DMS79 treated with DMSO at 0.1 percent for 48 hours (cell line): ENCODE measurements around the gene TFE3.

Experiments used
- DNase-seq: peaks from one replicate; lab custom pipeline; 2025; lab: John Stamatoyannopoulos, UW

TFE3 gene, protein sequence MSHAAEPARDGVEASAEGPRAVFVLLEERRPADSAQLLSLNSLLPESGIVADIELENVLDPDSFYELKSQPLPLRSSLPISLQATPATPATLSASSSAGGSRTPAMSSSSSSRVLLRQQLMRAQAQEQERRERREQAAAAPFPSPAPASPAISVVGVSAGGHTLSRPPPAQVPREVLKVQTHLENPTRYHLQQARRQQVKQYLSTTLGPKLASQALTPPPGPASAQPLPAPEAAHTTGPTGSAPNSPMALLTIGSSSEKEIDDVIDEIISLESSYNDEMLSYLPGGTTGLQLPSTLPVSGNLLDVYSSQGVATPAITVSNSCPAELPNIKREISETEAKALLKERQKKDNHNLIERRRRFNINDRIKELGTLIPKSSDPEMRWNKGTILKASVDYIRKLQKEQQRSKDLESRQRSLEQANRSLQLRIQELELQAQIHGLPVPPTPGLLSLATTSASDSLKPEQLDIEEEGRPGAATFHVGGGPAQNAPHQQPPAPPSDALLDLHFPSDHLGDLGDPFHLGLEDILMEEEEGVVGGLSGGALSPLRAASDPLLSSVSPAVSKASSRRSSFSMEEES

DNA sequence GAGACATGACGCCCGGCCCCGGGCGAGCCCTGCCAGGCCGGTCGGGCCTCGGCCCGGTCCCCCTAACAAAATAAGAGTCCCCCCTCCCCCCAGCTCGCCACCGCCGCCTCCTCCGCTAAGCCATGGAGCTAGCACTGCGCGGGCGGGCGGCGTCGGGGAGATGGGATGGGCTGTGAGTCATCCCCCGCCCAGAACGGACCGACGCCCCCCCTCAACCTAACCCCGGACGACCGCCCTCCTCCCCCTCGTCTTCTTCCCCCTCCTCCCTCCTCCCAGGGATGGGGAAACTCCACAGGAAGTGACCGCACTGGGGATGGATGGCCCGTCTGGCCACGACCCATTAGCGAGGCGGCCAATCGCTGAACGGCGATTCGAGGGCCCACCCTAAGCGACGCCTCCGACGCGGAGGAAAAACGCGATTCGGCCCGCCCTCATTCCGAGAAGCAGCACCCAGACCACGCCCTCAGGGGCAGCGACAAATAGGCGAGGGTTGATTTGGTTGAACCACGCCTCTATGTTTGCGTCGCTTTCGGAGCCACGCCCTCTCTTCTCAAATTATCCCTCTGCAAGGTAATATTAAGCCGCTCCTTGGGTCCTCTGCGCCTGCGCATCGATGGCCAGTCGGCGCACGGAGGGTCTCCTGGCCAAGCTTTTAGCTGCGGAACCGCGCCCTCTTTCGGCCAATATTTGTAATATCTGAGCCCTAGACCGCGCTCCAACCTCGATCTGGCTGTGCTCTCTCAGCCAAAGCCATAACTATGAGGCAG is at the start of gene TFE3:
Gene TFE3 (minus strand): TSS at position 138 of the 767 bp plus-strand sequence. CDS start 131 bp downstream, at position 7.
- DNase-seq: peak; percentile 89

DNA sequence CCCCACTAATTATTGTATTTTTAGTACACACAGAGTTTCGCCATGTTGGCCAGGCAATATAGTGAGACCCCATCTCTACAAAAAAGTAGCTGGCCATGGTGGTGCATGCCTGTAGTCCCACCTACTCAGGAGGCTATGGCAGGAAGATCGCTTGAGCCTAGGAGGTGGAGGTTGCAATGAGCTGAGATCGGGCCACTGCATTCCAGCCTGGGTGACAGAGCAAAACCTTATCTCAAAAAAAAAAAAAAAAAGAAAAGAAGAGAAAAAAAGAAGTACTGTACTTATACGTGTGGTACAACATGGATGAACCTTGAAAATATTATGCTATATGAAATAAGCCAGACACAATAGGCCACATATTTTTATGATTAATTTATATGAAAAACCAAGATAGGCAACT is 46.4 kb upstream of the TFE3 start:
- no peak for DNase-seq

DNA sequence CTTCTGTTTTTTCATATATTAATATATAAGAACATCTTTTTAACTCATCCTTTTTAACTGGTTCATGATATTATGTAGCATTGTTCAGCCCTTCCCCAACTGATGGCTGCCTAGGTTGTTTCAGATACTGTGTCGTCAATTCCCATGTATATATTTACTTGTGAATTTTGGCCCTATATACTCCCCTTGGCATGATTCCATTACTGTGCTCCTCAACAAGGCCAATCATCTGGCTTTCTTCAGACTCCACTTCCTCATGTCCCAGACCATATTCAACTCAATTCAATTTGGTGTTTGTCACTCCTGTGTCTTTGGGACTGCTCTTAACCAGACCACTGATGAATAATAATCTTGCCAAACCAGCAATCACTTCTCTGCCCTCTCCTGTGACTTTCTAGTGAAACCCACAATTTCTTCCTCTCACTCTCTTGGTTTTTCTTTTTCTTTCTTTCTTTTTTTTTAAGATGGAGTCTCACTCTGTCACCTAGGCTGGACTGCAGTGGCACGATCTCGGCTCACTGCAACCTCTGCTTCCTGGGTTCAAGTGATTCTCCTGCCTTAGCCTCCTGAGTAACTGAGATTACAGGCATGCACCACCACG is 39.2 kb upstream of the TFE3 start:
- no peak for DNase-seq

DNA sequence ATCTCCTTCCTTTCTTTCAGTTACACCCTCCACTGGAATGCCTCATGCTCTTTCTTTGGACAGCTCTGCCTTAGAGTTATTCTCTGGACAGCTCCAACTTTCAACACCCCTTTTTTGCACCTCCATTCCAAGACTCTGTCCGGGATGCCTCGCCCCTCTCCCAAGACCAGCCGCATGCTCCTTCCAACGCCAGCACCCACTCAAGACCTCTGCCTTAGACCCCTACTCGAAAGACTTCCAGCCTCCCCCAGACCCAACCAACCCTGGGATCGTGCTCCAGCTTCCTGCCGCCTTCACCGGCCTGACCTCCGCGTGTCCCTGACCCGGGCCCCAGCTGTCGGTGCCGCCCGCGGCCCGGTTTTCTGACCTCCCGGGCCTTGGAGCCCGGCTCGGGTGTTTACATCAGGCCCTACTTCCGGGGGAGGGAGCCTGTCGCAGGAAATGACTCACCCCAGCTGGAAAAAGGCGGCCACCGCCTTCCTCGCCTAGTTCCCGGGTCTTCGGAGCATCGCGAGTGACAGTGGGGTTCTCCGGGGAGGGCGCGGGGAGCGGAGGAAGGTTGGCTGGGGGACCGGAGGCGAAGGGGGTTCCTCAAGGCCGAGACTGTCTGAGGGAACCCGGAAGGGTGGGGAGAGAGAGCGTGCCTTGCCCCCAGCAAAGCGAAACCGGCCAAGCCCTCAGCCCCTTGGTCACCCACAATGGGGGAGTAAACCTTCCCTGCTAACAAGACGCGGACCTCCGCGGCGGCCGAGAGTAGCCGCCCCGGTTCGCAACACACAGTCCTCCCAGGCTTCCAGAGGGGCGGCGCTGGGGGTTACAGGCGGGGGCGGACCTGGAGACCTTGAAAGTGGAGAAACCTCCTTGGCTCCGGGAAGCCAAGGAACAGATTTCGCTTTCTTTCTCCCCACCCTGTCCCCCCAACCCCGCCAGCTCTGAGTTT is 36.6 kb upstream of the TFE3 start, which contains the start of gene WDR45:
Gene WDR45 (minus strand): TSS at position 399 of the 940 bp plus-strand sequence. CDS start 1,792 bp downstream, outside the sequence.
- DNase-seq: peak; percentile 33

DNA sequence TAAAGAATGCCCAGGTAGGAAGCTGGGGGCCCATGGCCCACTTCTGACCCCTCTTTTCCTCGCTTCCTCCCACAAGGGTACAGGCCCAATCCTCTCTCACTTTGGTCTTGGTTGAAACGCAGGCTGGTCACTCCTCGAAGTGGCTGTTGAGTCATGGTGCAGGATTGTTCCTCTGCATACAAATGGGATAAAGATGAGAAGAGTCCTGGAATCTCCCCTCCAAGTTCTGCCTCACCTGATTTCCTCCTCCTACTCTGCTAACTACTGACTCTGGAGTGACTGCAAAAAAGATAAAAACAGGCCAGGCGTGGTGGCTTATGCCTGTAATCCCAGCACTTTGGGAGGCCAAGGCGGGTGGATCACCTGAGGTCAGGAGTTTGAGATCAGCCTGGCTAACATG is 34.8 kb upstream of the TFE3 start:
- no peak for DNase-seq

DNA sequence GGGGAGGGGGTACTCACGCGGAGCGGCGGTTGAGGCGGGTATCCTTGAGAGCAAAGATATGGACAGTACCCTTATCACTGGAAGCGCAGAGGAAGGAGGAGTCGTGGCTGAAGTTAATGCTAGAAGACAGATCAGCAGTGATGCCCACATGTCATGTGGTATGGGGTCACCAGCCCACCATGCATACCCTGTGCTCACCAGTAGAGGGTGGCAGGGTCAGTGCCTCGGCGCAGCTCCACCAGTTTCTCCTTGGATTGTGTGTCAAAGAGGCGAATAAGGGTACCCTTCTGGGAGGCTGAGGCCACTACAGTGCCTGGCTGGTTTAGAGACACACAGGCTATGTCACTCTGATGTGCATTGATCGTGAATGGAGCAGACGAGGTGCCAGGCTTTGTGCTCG is 32.2 kb upstream of the TFE3 start:
- DNase-seq: no peak

DNA sequence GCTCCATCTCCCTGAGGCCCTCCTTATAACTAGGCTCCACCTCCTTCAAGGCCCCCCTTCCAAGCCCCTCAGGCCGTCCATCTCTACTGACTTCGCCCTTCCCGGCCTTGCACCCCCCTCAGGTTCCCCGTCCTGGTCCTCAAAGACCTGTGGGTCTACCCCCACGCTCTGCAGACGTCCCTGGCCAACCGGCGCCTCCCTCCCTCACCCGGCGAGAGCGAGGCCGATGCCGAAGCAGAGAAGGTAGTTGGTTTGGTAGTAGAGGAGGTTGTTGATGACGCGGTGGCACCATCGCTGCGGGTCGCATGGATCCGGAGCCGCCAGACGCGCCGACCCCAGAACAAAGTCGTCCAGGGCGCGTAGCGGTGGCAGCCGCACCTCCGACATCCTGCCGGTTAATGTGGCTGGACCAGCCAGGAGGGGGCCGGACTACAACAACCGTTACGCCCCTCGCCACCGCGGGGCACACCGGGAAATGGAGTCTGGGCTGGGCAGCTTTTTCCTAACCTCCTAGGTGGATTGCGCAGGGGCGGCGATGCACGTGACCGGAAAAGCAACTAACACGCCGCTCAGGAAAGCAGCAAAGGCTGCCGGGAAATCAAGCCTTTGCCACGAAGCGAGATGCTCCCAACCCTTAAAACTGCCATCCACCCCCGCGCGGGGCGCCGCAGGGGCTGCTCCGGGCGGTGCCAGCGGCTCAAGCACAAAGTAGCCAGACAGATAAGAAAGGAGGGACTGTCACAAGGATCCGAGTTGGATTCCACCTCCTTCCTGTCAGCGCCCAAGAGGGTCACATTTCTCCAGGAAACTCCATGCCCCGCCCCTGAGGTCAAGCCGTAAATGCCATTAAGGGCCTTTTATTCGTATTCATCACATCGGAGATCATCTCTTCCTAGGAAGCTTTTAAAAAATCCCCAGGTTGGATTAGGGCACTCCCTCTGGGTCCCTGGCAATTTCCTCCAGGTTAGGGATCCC is 30.7 kb upstream of the TFE3 start, which contains the start of gene PRAF2:
Gene PRAF2 (minus strand): TSS at position 402 of the 975 bp plus-strand sequence. CDS start 15 bp downstream, at position 387.
- DNase-seq: peak; percentile 76

DNA sequence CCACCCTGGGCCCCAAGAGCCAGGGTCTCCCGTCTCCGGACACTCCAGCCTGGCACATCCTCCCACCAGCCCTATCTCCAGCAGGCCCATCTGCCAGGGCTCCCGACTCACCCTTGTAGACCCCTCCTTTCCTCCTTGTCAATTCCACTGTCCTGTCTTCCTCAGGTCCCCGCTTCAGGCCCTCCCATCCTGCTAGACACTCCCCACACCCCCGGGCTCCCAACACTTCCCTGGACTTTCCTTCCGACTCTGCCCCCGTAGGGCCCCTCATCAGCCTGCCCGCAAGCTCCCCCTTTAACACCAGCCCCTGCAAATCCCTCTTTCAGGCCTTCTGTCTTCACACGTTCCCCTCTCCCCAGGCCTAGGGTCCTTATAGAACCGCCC is 29.5 kb upstream of the TFE3 start:
- no peak for DNase-seq

DNA sequence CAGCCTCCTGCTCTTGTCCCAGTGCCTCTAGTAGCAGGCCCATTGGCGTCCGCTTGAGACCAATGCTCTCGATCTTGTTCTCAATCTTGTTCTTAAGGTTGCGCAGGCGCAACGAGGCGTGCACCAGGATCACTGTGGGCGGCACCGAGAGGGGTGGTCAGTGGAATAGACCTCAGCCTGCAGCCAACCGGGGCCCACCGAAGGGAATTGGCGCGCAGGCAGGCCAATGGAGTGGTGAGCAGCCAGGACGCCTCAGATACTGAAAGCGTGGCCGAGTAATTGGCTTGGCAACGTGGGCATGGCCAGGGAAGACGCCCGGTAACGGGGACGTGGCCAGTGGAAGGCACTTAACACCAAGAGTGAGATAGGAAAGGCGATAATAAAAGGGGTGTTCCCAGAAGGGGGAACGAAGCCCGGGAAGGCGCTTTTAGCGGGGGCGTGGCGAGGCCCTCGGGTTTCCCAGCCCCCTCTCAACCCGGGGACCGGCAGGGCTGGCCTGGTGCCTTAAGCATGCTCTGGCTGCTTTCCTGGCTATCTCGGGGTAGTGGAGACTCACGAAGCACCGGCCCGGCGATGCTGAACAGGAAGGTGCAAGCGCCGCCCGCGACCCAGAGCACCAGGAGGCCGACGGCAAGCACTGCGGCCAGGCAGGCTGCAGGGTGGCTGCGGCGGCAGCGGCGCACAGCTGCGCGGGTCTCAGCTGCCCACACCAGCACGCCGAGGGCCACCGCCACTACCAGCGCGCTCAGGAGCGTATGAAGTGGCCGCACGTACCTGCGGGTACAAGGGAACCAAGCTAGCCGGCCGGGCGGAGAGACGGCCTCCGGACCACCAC is 28.9 kb upstream of the TFE3 start:
- peak; percentile 57 for DNase-seq

DNA sequence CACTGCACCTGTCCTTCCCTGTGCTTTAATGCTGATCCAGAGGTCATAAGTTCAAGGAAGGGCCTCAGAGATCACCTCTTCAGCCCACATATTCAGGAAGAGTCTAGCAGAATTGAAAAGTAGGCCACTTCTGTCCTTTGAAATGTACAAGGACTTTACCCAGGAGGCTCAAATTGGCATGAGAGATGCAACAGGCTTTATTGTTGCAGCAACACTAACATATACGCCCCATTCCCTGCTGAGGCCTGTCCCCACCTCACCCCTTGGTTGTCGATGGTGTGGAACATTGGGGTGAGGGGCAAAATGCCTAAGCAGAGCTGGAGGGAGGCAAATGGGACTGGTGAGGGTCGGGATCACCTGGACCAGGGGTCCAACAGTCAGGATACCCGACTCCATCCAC is 27.8 kb upstream of the TFE3 start:
- DNase-seq: no peak

DNA sequence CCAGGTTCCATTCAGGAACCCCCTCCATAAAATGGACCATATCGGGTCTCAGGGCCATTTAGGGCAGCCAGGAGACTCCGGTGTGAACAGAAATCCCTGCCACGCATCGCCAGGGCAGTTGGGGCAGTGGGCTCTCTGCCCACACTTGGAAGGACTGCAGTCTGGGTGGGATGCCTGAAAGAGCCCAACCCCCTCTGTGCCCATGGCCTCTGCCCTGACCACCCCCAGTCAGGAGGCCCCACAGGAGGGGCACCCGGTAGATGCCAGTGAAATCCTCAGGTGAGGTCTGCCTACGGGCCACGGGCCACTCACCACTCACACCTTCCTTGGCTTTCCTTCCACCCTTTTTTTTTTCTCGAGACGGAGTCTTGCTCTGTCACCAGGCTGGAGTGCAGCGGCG is 25.9 kb upstream of the TFE3 start:
- no peak for DNase-seq

DNA sequence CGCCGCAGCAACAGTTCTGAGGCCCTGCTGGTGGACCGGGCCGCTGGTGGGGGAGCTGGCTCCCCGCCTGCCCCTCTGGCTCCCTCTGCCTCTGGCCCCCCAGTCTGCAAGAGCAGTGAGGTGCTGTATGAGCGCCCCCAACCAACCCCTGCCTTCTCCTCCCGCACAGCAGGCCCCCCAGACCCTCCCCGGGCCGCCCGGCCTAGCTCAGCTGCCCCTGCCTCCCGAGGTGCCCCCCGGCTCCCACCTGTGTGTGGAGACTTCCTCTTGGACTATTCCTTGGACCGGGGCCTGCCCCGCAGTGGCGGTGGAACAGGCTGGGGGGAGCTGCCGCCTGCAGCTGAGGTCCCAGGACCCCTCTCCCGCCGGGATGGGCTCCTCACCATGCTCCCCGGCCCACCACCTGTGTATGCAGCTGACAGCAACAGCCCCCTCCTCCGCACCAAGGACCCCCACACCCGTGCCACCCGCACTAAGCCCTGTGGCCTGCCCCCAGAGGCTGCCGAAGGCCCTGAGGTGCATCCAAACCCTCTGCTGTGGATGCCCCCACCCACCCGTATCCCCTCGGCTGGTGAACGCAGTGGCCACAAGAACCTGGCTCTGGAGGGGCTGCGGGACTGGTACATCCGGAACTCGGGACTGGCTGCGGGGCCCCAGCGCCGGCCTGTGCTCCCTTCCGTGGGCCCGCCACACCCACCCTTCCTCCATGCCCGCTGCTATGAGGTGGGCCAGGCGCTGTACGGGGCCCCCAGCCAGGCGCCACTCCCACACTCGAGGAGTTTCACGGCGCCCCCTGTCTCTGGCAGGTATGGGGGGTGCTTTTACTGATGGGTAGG is 24.3 kb upstream of the TFE3 start:
- no peak for DNase-seq

DNA sequence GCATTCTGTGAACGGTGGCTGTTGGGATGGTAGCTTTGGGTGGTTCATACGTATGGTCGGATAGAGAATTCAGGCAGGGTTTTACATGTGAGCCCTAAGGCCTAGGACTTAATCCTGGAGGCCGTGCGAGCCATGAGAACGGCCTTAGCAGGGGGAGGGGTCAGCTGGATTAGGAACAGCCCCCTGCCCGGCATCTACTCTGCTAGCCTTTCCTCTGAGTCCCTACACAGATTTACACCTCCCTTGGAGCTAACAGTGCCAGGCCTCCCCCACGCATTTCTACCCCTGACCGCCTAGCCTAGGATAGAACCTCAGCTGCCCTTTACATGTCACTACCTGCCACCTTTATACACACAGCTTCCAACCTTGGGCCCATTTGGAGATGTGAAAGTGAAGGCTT is 23.5 kb upstream of the TFE3 start:
- no peak for DNase-seq

DNA sequence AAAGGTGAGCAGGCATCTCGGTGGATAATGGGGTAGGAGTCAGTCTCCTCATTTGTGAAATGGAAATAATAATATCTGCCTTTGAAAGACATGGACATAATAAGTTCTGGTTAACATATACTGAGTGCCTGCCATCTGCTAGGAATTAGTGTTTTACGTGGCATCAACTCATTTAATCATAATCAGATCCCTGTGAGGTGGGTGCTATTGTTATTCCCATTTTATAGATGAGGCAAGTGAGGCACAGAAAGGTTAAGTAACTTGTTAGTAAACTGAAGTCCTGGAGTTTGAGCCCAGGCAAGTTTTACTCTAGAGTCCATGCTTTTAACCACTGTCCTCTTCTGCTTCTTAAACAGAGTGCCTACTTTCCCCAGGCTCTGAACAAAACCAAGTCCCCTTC is 23.1 kb upstream of the TFE3 start:
- DNase-seq: no peak

DNA sequence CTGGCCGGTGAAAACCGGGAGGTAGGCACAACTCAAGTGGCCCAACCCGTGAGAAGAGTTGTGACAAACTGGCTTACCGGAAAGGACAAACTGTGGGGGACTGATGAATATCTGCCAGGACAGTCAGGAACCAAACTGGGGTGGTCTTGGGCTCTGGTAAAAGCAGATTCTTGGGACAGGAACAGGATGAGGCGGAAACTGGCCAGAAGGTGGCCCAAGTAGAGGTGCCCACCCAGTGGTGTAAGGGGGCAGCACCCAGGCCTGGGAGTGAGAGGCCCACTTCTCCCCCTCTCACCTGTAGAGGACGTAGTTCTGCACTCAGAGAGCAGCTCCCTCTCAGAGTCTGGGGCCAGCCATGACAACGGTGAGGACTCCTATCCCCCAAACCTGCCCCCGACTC is 21.6 kb upstream of the TFE3 start:
- no peak for DNase-seq

DNA sequence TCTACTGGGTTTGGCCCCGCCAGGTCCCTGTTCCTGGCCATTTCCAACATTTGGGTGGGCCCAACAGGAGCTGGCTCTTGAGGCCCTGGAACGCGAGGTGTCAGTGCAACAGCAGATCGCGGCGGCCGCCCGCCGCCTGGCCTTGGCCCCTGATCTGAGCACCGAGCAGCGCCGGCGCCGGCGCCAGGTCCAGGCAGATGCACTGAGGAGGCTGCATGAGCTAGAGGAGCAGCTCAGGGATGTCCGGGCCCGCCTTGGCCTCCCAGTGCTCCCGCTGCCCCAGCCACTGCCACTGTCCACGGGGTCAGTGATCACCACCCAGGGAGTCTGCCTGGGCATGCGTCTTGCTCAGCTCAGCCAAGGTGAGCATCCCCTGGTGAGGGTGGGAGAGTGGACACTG is 21.1 kb upstream of the TFE3 start:
- no peak for DNase-seq

DNA sequence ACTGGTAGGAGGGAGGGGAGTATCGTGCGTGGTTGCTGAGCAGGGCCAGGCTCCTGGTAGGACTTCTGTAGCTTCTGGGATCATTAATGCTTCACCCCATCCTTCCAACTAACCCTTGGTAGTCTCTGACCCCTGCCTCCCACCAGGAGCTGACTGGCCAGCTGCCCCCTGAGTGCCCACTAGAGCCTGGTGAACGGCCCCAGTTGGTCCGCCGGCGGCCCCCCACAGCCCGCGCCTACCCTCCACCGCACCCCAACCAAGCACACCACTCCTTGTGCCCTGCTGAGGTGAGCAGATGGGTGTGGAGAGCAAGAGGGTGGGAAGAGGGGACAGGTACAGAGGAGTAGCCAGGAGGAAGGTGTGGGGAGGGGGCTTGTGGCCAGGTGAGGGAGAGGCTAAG is 20.6 kb upstream of the TFE3 start:
- DNase-seq: no peak

DNA sequence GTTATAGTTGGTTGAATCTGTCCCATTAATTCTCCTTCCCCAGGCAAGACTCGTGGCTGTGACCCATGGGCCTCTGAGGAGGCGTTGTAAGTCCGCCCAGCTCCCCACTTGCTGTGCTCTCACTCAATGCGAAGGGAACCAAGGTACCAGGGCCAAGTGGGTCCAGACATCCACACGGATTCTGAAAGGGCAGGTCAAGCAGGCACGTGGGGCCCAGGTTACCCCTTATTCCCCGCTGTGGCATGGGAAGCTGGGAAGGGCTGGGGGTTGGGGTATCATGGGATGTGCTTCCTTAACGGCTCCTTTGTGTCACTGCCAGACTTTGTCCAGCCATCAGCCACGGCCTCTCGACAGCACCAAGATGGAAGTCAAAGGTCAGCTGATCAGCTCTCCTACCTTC is 18.8 kb upstream of the TFE3 start:
- no peak for DNase-seq
